DND-41 (cell line): ENCODE data around the gene FUBP3.

ENCODE experiments used
- ATAC-seq: fragments of 200-7000 bp; cut with Tn5 transposase; 3 replicates; pipeline ENCODE4 v1.9.1; 2021; ENCODE audit warnings: low read depth; ENCODE audit not compliant: insufficient read depth
- DNase-seq: peaks from one replicate; pipeline ENCODE4 v3.0.0-alpha.2; 2020
- H2AFZ ChIP-seq: 2 replicates; pipeline ENCODE4 v1.6.0; 2012; ENCODE audit warnings: low read depth, low read length
- H3K27ac ChIP-seq: 2 replicates; pipeline ENCODE4 v1.5.1; 2012; ENCODE audit warnings: low read length, inconsistent platforms
- H3K27me3 ChIP-seq: fragments of 200-600 bp; sonication (generic); 2 replicates; pipeline ENCODE4 v1.6.0; 2012; ENCODE audit warnings: low read length, mild to moderate bottlenecking, inconsistent platforms; ENCODE audit not compliant: insufficient read depth, poor library complexity
- H3K36me3 ChIP-seq: 2 replicates; pipeline ENCODE4 v1.5.1; 2012; ENCODE audit warnings: low read length, inconsistent platforms; ENCODE audit not compliant: insufficient read depth
- H3K4me1 ChIP-seq: 2 replicates; pipeline ENCODE4 v1.5.1; 2012; ENCODE audit warnings: mild to moderate bottlenecking, low read length; ENCODE audit not compliant: insufficient read depth
- H3K4me2 ChIP-seq: 2 replicates; pipeline ENCODE4 v1.6.0; 2012; ENCODE audit warnings: mild to moderate bottlenecking, moderate library complexity, low read length, inconsistent platforms; ENCODE audit not compliant: insufficient read depth
- H3K4me3 ChIP-seq, 2 experiments: fragments of 200-600 bp in 1 of 2; shearing (Covaris generic) in 1 of 2; 2 replicates each; pipeline ENCODE4 v1.5.1; 2012 to 2016; ENCODE audit warnings: inconsistent platforms in 2 of 2, low read length in 2 of 2, mild to moderate bottlenecking in 2 of 2, low read depth in 1 of 2, moderate library complexity in 1 of 2
- H3K79me2 ChIP-seq: 2 replicates; pipeline ENCODE4 v1.6.0; 2012; ENCODE audit warnings: low read length, inconsistent platforms; ENCODE audit not compliant: insufficient read depth
- H3K9ac ChIP-seq: 2 replicates; pipeline ENCODE4 v1.6.0; 2012; ENCODE audit warnings: low read depth, mild to moderate bottlenecking, inconsistent platforms, low read length, moderate library complexity
- H3K9me3 ChIP-seq: 2 replicates; pipeline ENCODE4 v1.5.1; 2012; ENCODE audit warnings: low read length, moderate library complexity, mild to moderate bottlenecking, inconsistent platforms; ENCODE audit not compliant: insufficient read depth, severe bottlenecking
- H4K20me1 ChIP-seq: 2 replicates; pipeline ENCODE4 v1.6.0; 2012; ENCODE audit warnings: low read length; ENCODE audit not compliant: insufficient read depth
- EZH2 ChIP-seq: IDR thresholded peaks from 3 replicates; pipeline ENCODE4 v1.6.1; 2012; ENCODE audit warnings: borderline replicate concordance, low read depth, mild to moderate bottlenecking, moderate library complexity, low read length, inconsistent platforms; ENCODE audit not compliant: severe bottlenecking
- TF ChIP-seq, protein P1 (sequence below): IDR thresholded peaks from 2 replicates; pipeline ENCODE4 v1.5.1; 2012; ENCODE audit warnings: borderline replicate concordance, low read length, moderate library complexity, mild to moderate bottlenecking; ENCODE audit not compliant: poor library complexity, severe bottlenecking; ENCODE audit errors: extremely low read depth

The FUBP3 gene

DNA sequence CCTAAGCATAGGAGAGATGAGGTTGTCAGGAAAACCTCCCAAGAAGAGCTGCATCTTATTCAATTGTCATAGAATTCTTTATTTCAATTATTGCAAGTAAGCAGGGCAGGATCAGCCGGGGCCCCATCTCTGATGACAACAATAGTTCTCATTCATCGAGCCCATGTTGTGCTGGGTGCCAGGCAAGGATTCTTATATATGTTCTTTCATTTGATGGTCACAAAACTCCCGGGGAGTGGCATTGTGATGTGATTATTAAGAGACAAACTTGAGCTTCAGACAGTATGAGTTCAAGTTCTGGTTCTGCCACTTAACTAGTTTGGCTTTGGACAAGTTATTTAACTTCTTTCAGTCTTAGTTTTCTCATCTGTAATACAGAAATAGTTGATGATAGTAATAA lies 8.5 kb downstream of the FUBP3 start:
- H3K27ac ChIP-seq, result no peak overlapping the region
- H3K4me3 ChIP-seq, result no peak overlapping the region
- no peaks in the 10 kb centered on the region for H3K27me3 ChIP-seq
- H4K20me1 ChIP-seq, result peaks cover 36% of the 10 kb centered on the region
- H3K9ac ChIP-seq, result no peak overlapping the region
- no peak overlapping the region for H3K4me2 ChIP-seq
- no peaks in the 10 kb centered on the region for H3K9me3 ChIP-seq
- no peak overlapping the region for H2AFZ ChIP-seq
- ATAC-seq (no peak), DNase-seq (no peak)
- no peak for TF ChIP-seq EZH2
- TF ChIP-seq, protein P1, sequence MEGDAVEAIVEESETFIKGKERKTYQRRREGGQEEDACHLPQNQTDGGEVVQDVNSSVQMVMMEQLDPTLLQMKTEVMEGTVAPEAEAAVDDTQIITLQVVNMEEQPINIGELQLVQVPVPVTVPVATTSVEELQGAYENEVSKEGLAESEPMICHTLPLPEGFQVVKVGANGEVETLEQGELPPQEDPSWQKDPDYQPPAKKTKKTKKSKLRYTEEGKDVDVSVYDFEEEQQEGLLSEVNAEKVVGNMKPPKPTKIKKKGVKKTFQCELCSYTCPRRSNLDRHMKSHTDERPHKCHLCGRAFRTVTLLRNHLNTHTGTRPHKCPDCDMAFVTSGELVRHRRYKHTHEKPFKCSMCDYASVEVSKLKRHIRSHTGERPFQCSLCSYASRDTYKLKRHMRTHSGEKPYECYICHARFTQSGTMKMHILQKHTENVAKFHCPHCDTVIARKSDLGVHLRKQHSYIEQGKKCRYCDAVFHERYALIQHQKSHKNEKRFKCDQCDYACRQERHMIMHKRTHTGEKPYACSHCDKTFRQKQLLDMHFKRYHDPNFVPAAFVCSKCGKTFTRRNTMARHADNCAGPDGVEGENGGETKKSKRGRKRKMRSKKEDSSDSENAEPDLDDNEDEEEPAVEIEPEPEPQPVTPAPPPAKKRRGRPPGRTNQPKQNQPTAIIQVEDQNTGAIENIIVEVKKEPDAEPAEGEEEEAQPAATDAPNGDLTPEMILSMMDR, result no peak
- H3K36me3 ChIP-seq, result peaks cover 20% of the 10 kb centered on the region
- peaks cover 88% of the 10 kb centered on the region for H3K79me2 ChIP-seq
- no peaks in the 10 kb centered on the region for H3K4me1 ChIP-seq

DNA sequence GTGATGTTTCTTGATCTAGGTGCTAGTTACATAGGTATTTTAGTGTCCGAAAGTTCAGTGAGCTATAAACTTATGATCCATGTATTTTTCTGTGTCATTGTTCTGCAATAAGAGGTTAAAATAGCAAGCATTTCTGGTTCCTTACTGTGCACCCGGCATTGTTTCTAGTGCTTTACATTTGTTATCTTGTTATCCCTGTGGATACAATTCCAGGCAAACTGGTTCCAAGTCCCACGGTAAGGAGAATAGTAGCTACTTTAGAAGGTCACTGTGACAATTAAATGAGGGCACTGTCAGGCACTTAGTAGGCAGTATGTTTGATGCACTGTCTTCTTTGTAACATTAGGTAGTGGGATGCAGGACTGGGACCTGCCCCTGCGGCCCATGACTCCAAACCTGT lies 9.0 kb downstream of the FUBP3 start:
- Histone ChIP-seq H3K4me1 (no peaks in the 10 kb centered on the region), H3K4me3 (no peak overlapping the region), H3K27ac (no peak overlapping the region), H3K36me3 (peaks cover 20% of the 10 kb centered on the region), H3K79me2 (peaks cover 88% of the 10 kb centered on the region), H3K9ac (no peak overlapping the region), H2AFZ (no peak overlapping the region), H4K20me1 (peaks cover 36% of the 10 kb centered on the region), H3K4me2 (no peak overlapping the region), H3K9me3 (no peaks in the 10 kb centered on the region), H3K27me3 (no peaks in the 10 kb centered on the region)
- DNase-seq (no peak), ATAC-seq (no peak)
- TF ChIP-seq EZH2, result no peak
- TF ChIP-seq, protein P1, result no peak

DNA sequence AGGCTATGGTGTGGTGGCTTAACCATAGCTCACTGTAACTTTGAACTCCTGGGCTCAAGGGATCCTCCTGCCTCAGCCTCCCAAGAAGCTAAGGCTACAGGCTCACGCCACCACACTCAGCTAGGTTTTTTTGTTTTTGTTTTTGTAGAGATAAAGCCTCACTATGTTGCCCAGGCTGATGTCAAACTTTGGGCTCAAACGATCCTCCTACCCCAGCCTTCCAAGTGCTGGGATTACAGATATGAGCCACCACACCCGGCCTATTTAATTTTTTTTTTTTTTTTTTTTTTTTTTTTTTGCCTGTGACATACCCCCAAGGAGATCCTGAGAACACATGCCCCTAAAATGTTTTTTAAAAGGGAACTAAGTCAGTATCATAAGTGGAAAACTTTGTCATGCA lies 10.4 kb downstream of the FUBP3 start:
- H3K4me1 ChIP-seq, result no peaks in the 10 kb centered on the region

More for the DNA sequence above, 10.4 kb downstream of the FUBP3 start:
- Histone ChIP-seq H2AFZ (no peak overlapping the region), H3K79me2 (peaks cover 85% of the 10 kb centered on the region), H3K27ac (no peak overlapping the region), H3K27me3 (no peaks in the 10 kb centered on the region), H3K4me3 (no peak overlapping the region), H4K20me1 (peaks cover 34% of the 10 kb centered on the region), H3K4me2 (no peak overlapping the region), H3K9me3 (no peaks in the 10 kb centered on the region), H3K9ac (no peak overlapping the region), H3K36me3 (peaks cover 21% of the 10 kb centered on the region)
- TF ChIP-seq EZH2, result no peak
- TF ChIP-seq, protein P1, result no peak
- ATAC-seq, result no peak
- no peak for DNase-seq
